ENCODE data around the gene SPPL2A. TPM values are rescaled to one million over a fixed set of nuclear protein-coding genes. Genes with fewer than 3 reads are reported as not detected.

SPPL2A gene
- total RNA-seq (2011; cell fraction: chromatin; rRNA removed; ENCODE audit: low replicate concordance), result 80.4 and 149 TPM in 2 replicates
- 38.4 and 42.5 TPM in 2 replicates for total RNA-seq (2011; cell fraction: nucleolus; rRNA removed)
- total RNA-seq (2011; cell fraction: nucleoplasm; rRNA removed), result 78.7 and 84.5 TPM in 2 replicates
- total RNA-seq (2014; rRNA removed) (29.1 and 32.2 TPM in 2 replicates), total RNA-seq (2014; rRNA removed; fragmentation: Illumina TruSeq; extraction: Trizol) (66.1 and 71.1 TPM in 2 replicates), total RNA-seq (2015; rRNA removed; fragmentation: Illumina TruSeq; extraction: Trizol) (35.7 and 41.8 TPM in 2 replicates), total RNA-seq (2021) (52.0 and 54.5 TPM in 2 replicates), polyA plus RNA-seq (2011; rRNA removed) (39.8 and 58.1 TPM in 2 replicates), polyA plus RNA-seq (2014; fragmentation: Illumina TruSeq; extraction: Trizol) (38.0 and 42.8 TPM in 2 replicates), polyA plus RNA-seq (2014; fragmentation: Nextera tagmentation; extraction: Ambion mirVana) (10 to 100 TPM in 1 of 2 experiments, 1 to 10 TPM in 1; 9.8 to 14.7 TPM), polyA plus RNA-seq (2014; rRNA removed) (40.0 and 47.3 TPM in 2 replicates), polyA minus RNA-seq (2011; rRNA and poly(A)+ RNA removed) (47.6 and 51.1 TPM in 2 replicates), Bru-seq, nascent RNA (percentile 67 among the genes with signal in this experiment), BruChase-seq, experiment 1, labeled RNA remaining after a 2-hour chase (percentile 80 among the genes with signal in this experiment), BruChase-seq, experiment 2, labeled RNA remaining after a 6-hour chase (percentile 80 among the genes with signal in this experiment)
- polyA plus RNA-seq (2011; cell fraction: cytosol; rRNA removed), result 16.9 and 27.0 TPM in 2 replicates
- 75.8 and 76.8 TPM in 2 replicates for polyA plus RNA-seq (2011; cell fraction: nucleus; rRNA removed)
- 30.7 and 45.2 TPM in 2 replicates for polyA plus RNA-seq (2012)
- polyA minus RNA-seq (2011; cell fraction: cytosol; rRNA and poly(A)+ RNA removed), result 11.4 and 25.4 TPM in 2 replicates
- polyA minus RNA-seq (2011; cell fraction: nucleus; rRNA and poly(A)+ RNA removed), result 13.3 and 20.2 TPM in 2 replicates
- long read RNA-seq, experiment 1, full-length matches to known transcripts, result 85 of 146 reads
- long read RNA-seq, experiment 1, partial matches to known transcripts, result 13 of 146 reads
- long read RNA-seq, experiment 1, other reads (novel, unspliced or antisense), result 48 of 146 reads
- long read RNA-seq, experiment 2, full-length matches to known transcripts, result 4 of 16 reads
- long read RNA-seq, experiment 2, partial matches to known transcripts, result 6 of 16 reads
- long read RNA-seq, experiment 2, other reads (novel, unspliced or antisense), result 6 of 16 reads
- long read RNA-seq, experiment 3, full-length matches to known transcripts, result 22 of 58 reads
- long read RNA-seq, experiment 3, partial matches to known transcripts, result 3 of 58 reads
- long read RNA-seq, experiment 3, other reads (novel, unspliced or antisense), result 33 of 58 reads

- no peaks in the 10 kb centered on the region for H3K36me3 ChIP-seq (ENCODE audit: control insufficient read depth, insufficient read depth, low read length)
- H3K9me1 ChIP-seq (ENCODE audit: control insufficient read depth, insufficient read depth, low read length), result no peaks in the 10 kb centered on the region
- H3K4me3 ChIP-seq, result peak within 1 kb of the TSS; percentile 81
- intact Hi-C loops (cut with micrococcal nuclease) (loop anchor here (2.0 to 10.0 kb wide), 2 partner anchors 79 to 119 kb away; partner anchors contain the start of gene TRPM7), in situ Hi-C loops (cut with MboI) (no loop called here)
- H3K27ac ChIP-seq (ENCODE audit: extremely low read depth, low read depth, low read length), result peak within 1 kb of the TSS; percentile 93
- no peaks in the 10 kb centered on the region for H3K27me3 ChIP-seq (ENCODE audit: control insufficient read depth in 2 of 2, insufficient read depth in 2 of 2, low read length in 2 of 2)
- peak; percentile 94 to 97 (median 96) for DNase-seq (ENCODE audit: extremely low read depth in 1 of 4, low spot score in 3 of 4)
- BruUV-seq (replicated peaks), result no TSS peak
- no peaks in the 10 kb centered on the region for H4K20me1 ChIP-seq (replicated peaks; ENCODE audit: control insufficient read depth, insufficient read depth, low read length)
- ATAC-seq, result peak; percentile 96
- H2AFZ ChIP-seq (ENCODE audit: low read depth, low read length), result peak within 1 kb of the TSS; percentile 98
- 1% methylated on average over 62 of the region's 77 CpGs for WGBS (ENCODE audit: insufficient coverage, low coverage, missing lambda C conversion rate)
- ChIA-PET CTCF (ENCODE audit: low intra/inter-chr PET ratio) (no interaction called here), POLR2A (interaction anchor here (0.7 to 3.5 kb wide), 8 partner anchors 9 to 354 kb away, joined by 3 to 18 read pairs (median 4); no protein-coding TSS in a partner anchor)
- peaks cover 44% of the 10 kb centered on the region for H3K79me2 ChIP-seq (ENCODE audit: control insufficient read depth, insufficient read depth, low read length)
- FAIRE-seq, result no peak
- H3K9ac ChIP-seq (ENCODE audit: insufficient read depth in 1 of 2, low read depth in 2 of 2, low read length in 2 of 2), result peak within 1 kb of the TSS; percentile 95 to 99
- no peaks in the 10 kb centered on the region for H3K9me3 ChIP-seq (replicated peaks; ENCODE audit: control insufficient read depth, insufficient read depth, low read depth, low read length)
- H3K4me1 ChIP-seq (replicated peaks in 1 of 2; ENCODE audit: control insufficient read depth in 2 of 2, insufficient read depth in 2 of 2, low read length in 2 of 2), result peaks cover 8 to 14% of the 10 kb centered on the region in 2 experiments; a peak in 4 of 5 replicates
- H3K4me2 ChIP-seq (ENCODE audit: insufficient read depth, low read length), result peak within 1 kb of the TSS; percentile 95
- peak; percentile 75; the same call in 1 of the 2 replicates for TF ChIP-seq ZNF830 (CRISPR knock-in tag; IDR thresholded peaks at IDR 0.05)
- TF ChIP-seq FOSL1 (tag; conservative IDR thresholded peaks at IDR 0.05), result peak; percentile 77
- no peak for TF ChIP-seq SAFB2 (IDR thresholded peaks at IDR 0.05; ENCODE audit: borderline replicate concordance, low read depth, low read length, severe bottlenecking)
- 0 out of 2 replicates have a peak, but pooled peaks have one; percentile 14 for TF ChIP-seq ZNF175 (CRISPR knock-in tag; IDR thresholded peaks at IDR 0.05; ENCODE audit: low read depth)
- no peak for TF ChIP-seq ZNF586 (CRISPR knock-in tag; conservative IDR thresholded peaks at IDR 0.05)
- TF ChIP-seq ZNF785 (CRISPR knock-in tag; IDR thresholded peaks at IDR 0.05), result no peak
- TF ChIP-seq MTA1 (IDR thresholded peaks at IDR 0.05; ENCODE audit: borderline replicate concordance), result peak; percentile 92
- no peak for TF ChIP-seq JUN (IDR thresholded peaks at IDR 0.05; ENCODE audit: borderline replicate concordance, low read depth, low read length)
- TF ChIP-seq JUN (CRISPR knock-in tag; IDR thresholded peaks at IDR 0.05; ENCODE audit: borderline replicate concordance), result no peak
- peak; percentile 84 for TF ChIP-seq ETS1 (conservative IDR thresholded peaks at IDR 0.05; ENCODE audit: control insufficient read depth, low read depth, low read length)
- peak; percentile 25; the same call in 1 of the 2 replicates for TF ChIP-seq ATF6 (CRISPR knock-in tag; IDR thresholded peaks at IDR 0.05)
- peak; percentile 28 for TF ChIP-seq NELFE (IDR thresholded peaks at IDR 0.05; ENCODE audit: insufficient read depth, insufficient read length)
Observed at GRCh38 chr15:50765195-50765967, at the start of gene SPPL2A. TSS of gene SPPL2A (minus strand) at chr15:50765706. CDS start at chr15:50765533, 173 bp downstream.
